Mesendoderm (in vitro differentiated cells): ENCODE results near the gene MACROD1.
"Not testable (repeated sequence)": the region's sequence is repeated elsewhere in the genome, so short reads cannot be mapped to it uniquely, and the experiment has no call there.

Experiments
- DNase-seq: peaks from one replicate; pipeline ENCODE4 v3.0.0; 2013
- H2AK5ac ChIP-seq: 2 replicates; pipeline ENCODE4 v1.6.1; 2013; ENCODE audit warnings: low read length, inconsistent platforms
- H2BK120ac ChIP-seq: 2 replicates; pipeline ENCODE4 v1.6.1; 2013; ENCODE audit warnings: low read depth, mild to moderate bottlenecking, low read length, moderate library complexity, mixed read lengths
- H2BK15ac ChIP-seq: replicated peaks from 2 replicates; pipeline ENCODE4 v1.6.1; 2013; ENCODE audit warnings: low read depth, mild to moderate bottlenecking, moderate library complexity
- H2BK5ac ChIP-seq: 2 replicates; pipeline ENCODE4 v1.6.1; 2013; ENCODE audit warnings: low read length, inconsistent platforms
- H3K18ac ChIP-seq: 2 replicates; pipeline ENCODE4 v1.6.1; 2013; ENCODE audit warnings: mild to moderate bottlenecking, low read length, mixed read lengths
- H3K23ac ChIP-seq: one replicate; pipeline ENCODE4 v1.6.1; 2013; ENCODE audit warnings: low read length
- H3K27ac ChIP-seq: 2 replicates; pipeline ENCODE4 v1.5.1; 2013; ENCODE audit warnings: low read depth, mild to moderate bottlenecking, inconsistent platforms, low read length, moderate library complexity
- H3K27me3 ChIP-seq: 2 replicates; pipeline ENCODE4 v1.6.1; 2013; ENCODE audit warnings: low read length, control low read depth, mild to moderate bottlenecking, inconsistent platforms; ENCODE audit not compliant: insufficient read depth, poor library complexity
- H3K36me3 ChIP-seq: 2 replicates; pipeline ENCODE4 v1.6.1; 2013; ENCODE audit warnings: low read length, inconsistent platforms; ENCODE audit not compliant: control insufficient read depth, insufficient read depth
- H3K4ac ChIP-seq: one replicate; pipeline ENCODE4 v1.6.1; 2013; ENCODE audit warnings: low read depth, mild to moderate bottlenecking, low read length, moderate library complexity
- H3K4me1 ChIP-seq: 2 replicates; pipeline ENCODE4 v1.6.1; 2013; ENCODE audit warnings: low read depth, low read length, inconsistent platforms; ENCODE audit not compliant: control insufficient read depth
- H3K4me2 ChIP-seq: 2 replicates; pipeline ENCODE4 v1.6.1; 2013; ENCODE audit warnings: low read length
- H3K4me3 ChIP-seq: 2 replicates; pipeline ENCODE4 v1.5.1; 2013; ENCODE audit warnings: mild to moderate bottlenecking, low read length
- H3K56ac ChIP-seq: one replicate; pipeline ENCODE4 v1.6.1; 2013; ENCODE audit warnings: low read length
- H3K79me1 ChIP-seq: 2 replicates; pipeline ENCODE4 v1.6.1; 2013; ENCODE audit warnings: low read length, inconsistent platforms
- H3K79me2 ChIP-seq: 2 replicates; pipeline ENCODE4 v1.6.1; 2013; ENCODE audit warnings: mild to moderate bottlenecking, low read length; ENCODE audit not compliant: control insufficient read depth, insufficient read depth
- H3K9ac ChIP-seq: 2 replicates; pipeline ENCODE4 v1.6.1; 2013; ENCODE audit warnings: low read length, inconsistent platforms
- H4K5ac ChIP-seq: one replicate; pipeline ENCODE4 v1.6.1; 2013; ENCODE audit warnings: low read length
- H4K8ac ChIP-seq: one replicate; pipeline ENCODE4 v1.6.1; 2013; ENCODE audit warnings: low read depth, mild to moderate bottlenecking, control low read depth, low read length, moderate library complexity
- WGBS: extraction: QIAGEN DNeasy Blood & Tissue Kit; methylation state at CpG from one replicate; pipeline ENCODE4 v1.1.7; 2013; ENCODE audit warnings: low lambda C conversion rate, missing lambda C conversion rate; ENCODE audit not compliant: insufficient coverage; ENCODE audit errors: extremely low coverage; 5-methylcytosine and 5-hydroxymethylcytosine counted together

MACROD1 gene

DNA sequence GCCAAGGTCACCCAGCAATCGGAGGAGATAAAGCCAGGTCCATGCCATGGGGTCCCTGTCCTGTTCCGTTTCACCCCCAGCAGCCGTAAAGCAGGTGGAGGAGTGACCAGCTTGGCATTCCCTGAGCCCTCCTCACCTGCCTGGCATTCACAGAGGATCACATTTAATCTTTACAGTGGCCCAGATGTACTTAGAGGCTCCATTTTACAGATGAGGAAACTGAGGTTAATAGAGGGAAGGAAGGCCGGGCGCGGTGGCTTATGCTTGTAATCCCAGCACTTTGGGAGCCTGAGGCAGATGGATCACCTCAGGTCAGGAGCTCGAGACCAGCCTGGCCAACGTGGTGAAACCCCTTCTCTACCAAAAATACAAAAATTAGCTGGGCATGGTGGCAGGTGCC lies 118.5 kb downstream of the MACROD1 start:
- not testable (repeated sequence) for H3K36me3 ChIP-seq, H2BK5ac ChIP-seq, H3K9ac ChIP-seq, H3K18ac ChIP-seq, H3K79me2 ChIP-seq, H3K27ac ChIP-seq, H3K56ac ChIP-seq, H2BK120ac ChIP-seq, H3K4me3 ChIP-seq, H3K4me1 ChIP-seq, H2BK15ac ChIP-seq, DNase-seq, H3K4ac ChIP-seq, H3K23ac ChIP-seq, H4K8ac ChIP-seq, H3K27me3 ChIP-seq, H2AK5ac ChIP-seq, H4K5ac ChIP-seq, H3K79me1 ChIP-seq, H3K4me2 ChIP-seq
- WGBS, result no CpG with 5 or more reads among the region's 8 CpGs

DNA sequence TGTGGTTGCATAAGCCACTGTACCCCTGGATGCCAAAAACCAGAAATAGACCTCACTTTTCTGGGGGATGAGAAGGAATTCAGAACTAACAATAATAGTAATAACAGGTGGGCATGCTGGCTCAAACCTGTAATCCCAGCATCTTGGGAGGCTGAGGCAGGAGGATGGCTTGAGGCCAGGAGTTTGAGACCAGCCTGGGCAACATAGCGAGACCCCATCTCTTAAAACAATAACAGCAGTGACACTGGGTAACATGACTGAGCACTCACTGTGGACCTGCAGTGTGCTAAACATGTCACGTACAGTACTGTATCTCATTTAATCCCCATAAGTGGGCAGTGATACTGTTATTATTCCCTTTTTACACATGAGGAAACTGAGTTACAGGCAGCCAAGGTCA lies 120.2 kb downstream of the MACROD1 start:
- WGBS, result no CpG with 5 or more reads among the region's 2 CpGs
- Histone ChIP-seq H3K4me1 (no peaks in the 10 kb centered on the region), H4K5ac (no peak overlapping the region), H3K79me2 (no peaks in the 10 kb centered on the region), H3K4me3 (no peak overlapping the region), H3K36me3 (no peaks in the 10 kb centered on the region), H2AK5ac (no peak overlapping the region), H4K8ac (no peak overlapping the region), H3K4me2 (no peak overlapping the region), H3K79me1 (no peaks in the 10 kb centered on the region), H3K27ac (no peak overlapping the region), H2BK15ac (no peak overlapping the region), H3K23ac (no peak overlapping the region), H2BK120ac (no peak overlapping the region), H3K4ac (no peak overlapping the region), H3K56ac (no peak overlapping the region), H3K9ac (no peak overlapping the region), H2BK5ac (no peak overlapping the region), H3K18ac (no peak overlapping the region), H3K27me3 (no peaks in the 10 kb centered on the region)
- no peak for DNase-seq

DNA sequence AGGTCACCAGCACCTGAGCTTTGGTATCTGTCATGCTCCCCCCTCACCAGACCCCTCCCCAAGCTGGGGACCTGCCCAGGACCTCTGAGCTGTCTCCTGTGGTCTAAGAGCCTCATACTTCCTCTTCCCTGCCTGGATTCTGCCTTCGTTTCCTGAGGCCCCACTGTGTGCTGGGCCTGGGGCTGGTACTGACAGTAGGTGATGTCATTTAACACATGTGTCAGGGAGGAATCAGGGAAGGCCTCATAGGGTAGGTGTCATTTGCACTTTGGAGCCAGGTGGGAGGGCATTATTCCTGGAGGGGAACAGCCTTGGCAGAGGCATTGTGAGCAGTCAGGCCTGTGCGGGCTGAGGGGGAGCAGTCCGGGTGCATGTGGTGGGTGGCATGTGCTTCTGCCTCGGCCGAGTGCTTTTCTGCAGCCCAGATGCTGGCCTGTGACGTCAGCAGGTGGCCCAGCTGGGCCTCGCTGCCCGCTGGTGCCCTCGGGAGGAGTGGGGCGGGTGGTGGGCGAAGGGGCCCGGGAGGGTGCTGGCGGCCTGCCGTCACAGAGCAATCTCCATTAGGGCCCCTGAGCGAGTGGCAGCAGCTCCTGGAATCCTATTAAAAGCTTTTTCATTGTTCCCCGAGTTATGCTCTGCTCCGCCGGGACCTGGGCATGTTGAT lies 121.1 kb downstream of the MACROD1 start:
- no peak overlapping the region for H3K27ac ChIP-seq
- no peak overlapping the region for H3K23ac ChIP-seq
- H3K36me3 ChIP-seq, result no peaks in the 10 kb centered on the region
- no CpG with 5 or more reads among the region's 18 CpGs for WGBS
- H4K5ac ChIP-seq, result no peak overlapping the region
- no peak overlapping the region for H3K4me2 ChIP-seq
- no peak for DNase-seq
- H3K9ac ChIP-seq, result no peak overlapping the region
- no peaks in the 10 kb centered on the region for H3K27me3 ChIP-seq
- H2BK120ac ChIP-seq, result no peak overlapping the region
- no peak overlapping the region for H2BK15ac ChIP-seq
- H2BK5ac ChIP-seq, result no peak overlapping the region
- H3K4me3 ChIP-seq, result no peak overlapping the region
- H2AK5ac ChIP-seq, result no peak overlapping the region
- H3K79me1 ChIP-seq, result no peaks in the 10 kb centered on the region
- H3K18ac ChIP-seq, result no peak overlapping the region
- H3K4ac ChIP-seq, result no peak overlapping the region
- no peaks in the 10 kb centered on the region for H3K4me1 ChIP-seq
- no peaks in the 10 kb centered on the region for H3K79me2 ChIP-seq
- H4K8ac ChIP-seq, result no peak overlapping the region
- no peak overlapping the region for H3K56ac ChIP-seq

DNA sequence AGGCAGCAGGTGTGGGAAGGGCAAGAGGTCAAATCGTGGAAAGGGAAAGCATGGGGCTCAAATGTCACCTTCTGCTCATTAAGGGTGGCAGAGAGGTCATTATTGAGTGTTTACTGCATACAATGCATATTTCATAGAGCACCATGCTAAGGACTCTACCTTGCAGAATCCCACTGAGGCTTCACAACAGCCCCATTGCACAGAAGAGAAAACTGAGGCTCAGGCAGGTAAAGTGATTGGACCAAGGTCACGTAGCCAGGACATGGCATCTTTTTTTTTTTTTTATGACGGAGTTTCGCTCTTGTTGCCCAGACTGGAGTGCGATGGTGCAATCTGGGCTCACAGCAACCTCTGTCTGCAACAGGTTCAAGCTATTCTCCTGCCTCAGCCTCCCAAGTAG lies 122.4 kb downstream of the MACROD1 start:
- no peak overlapping the region for H4K5ac ChIP-seq

DNA sequence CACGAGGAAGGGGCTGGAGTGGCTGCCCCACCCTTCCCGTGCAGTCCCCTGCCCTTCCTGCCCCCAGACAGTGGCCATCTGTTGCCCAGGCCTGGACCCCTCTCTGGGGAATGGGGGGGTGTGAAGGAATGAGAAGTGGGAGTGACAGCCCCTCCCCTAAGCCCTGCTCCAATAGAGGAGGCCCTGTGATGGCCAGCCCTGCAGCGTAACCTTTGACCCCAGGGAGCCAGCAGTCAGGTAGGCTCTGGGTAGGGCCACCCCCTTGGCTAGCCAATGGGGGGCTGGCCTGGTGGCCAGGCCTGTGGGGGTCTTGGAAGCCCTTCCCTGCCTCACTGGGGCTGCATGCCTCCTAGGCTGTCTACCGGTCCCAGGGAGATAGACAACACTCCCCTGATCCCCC lies 123.6 kb downstream of the MACROD1 start:
- Histone ChIP-seq H3K9ac (no peak overlapping the region), H4K5ac (no peak overlapping the region), H3K27ac (no peak overlapping the region), H3K56ac (no peak overlapping the region), H4K8ac (no peak overlapping the region), H3K4me1 (no peaks in the 10 kb centered on the region), H3K36me3 (no peaks in the 10 kb centered on the region), H3K4ac (no peak overlapping the region), H3K27me3 (peaks cover 4% of the 10 kb centered on the region), H2BK5ac (no peak overlapping the region), H3K23ac (no peak overlapping the region), H2AK5ac (no peak overlapping the region), H3K79me2 (no peaks in the 10 kb centered on the region), H3K79me1 (no peaks in the 10 kb centered on the region), H3K18ac (no peak overlapping the region), H3K4me3 (no peak overlapping the region), H3K4me2 (no peak overlapping the region), H2BK120ac (no peak overlapping the region), H2BK15ac (no peak overlapping the region)
- WGBS, result no CpG with 5 or more reads among the region's 4 CpGs
- no peak for DNase-seq

More for the DNA sequence above, 122.4 kb downstream of the MACROD1 start:
- no peak overlapping the region for H3K4ac ChIP-seq
- DNase-seq, result no peak
- no peak overlapping the region for H3K23ac ChIP-seq
- H3K79me2 ChIP-seq, result no peaks in the 10 kb centered on the region
- no peak overlapping the region for H3K56ac ChIP-seq
- no peak overlapping the region for H2BK120ac ChIP-seq
- no peak overlapping the region for H2AK5ac ChIP-seq
- H3K18ac ChIP-seq, result no peak overlapping the region
- H4K8ac ChIP-seq, result no peak overlapping the region
- no peak overlapping the region for H3K9ac ChIP-seq
- H3K4me2 ChIP-seq, result no peak overlapping the region
- no peaks in the 10 kb centered on the region for H3K4me1 ChIP-seq
- no peaks in the 10 kb centered on the region for H3K27me3 ChIP-seq
- H2BK5ac ChIP-seq, result no peak overlapping the region
- H3K27ac ChIP-seq, result no peak overlapping the region
- no peaks in the 10 kb centered on the region for H3K79me1 ChIP-seq
- H2BK15ac ChIP-seq, result no peak overlapping the region
- H3K4me3 ChIP-seq, result no peak overlapping the region
- H3K36me3 ChIP-seq, result no peaks in the 10 kb centered on the region
- WGBS, result no CpG with 5 or more reads among the region's 5 CpGs

DNA sequence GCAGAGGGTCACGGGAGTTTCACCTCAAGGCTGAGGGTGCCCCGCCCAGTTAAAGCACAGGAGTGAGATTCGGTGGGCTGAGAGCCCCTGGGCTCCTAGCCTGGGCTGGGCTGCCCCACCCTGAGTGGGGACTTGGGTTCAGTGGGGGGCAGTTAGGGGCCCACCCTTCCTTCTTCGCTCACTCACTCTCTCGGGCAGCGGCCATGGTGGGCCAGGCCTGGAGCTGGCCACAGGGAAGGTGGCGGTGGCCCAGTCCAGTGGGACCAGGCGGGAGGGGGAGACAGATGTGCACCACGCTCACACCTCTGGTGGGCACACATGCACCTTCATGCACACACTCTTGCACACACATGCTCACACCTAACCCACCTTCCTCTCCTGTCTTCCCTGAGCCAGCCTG lies 124.1 kb downstream of the MACROD1 start:
- no peak overlapping the region for H2BK120ac ChIP-seq
- no peaks in the 10 kb centered on the region for H3K36me3 ChIP-seq
- no peak overlapping the region for H3K56ac ChIP-seq
- no peak overlapping the region for H3K4me2 ChIP-seq
- no peak overlapping the region for H3K23ac ChIP-seq
- no peak overlapping the region for H2BK15ac ChIP-seq
- H4K8ac ChIP-seq, result no peak overlapping the region
- no peaks in the 10 kb centered on the region for H3K79me1 ChIP-seq
- peaks cover 8% of the 10 kb centered on the region for H3K27me3 ChIP-seq
- H3K27ac ChIP-seq, result no peak overlapping the region
- H3K79me2 ChIP-seq, result no peaks in the 10 kb centered on the region
- no CpG with 5 or more reads among the region's 9 CpGs for WGBS
- DNase-seq, result no peak
- no peaks in the 10 kb centered on the region for H3K4me1 ChIP-seq
- no peak overlapping the region for H3K4ac ChIP-seq
- H2BK5ac ChIP-seq, result no peak overlapping the region
- H3K9ac ChIP-seq, result no peak overlapping the region
- no peak overlapping the region for H2AK5ac ChIP-seq
- no peak overlapping the region for H4K5ac ChIP-seq
- no peak overlapping the region for H3K4me3 ChIP-seq
- H3K18ac ChIP-seq, result no peak overlapping the region
